GM12865 (cell line): ENCODE data around the gene UBE2J2.

ENCODE experiments used
- DNase-seq: peaks from one replicate; pipeline ENCODE4 v3.0.0; 2010; ENCODE audit warnings: low read depth
- H3K4me3 ChIP-seq: 2 replicates; pipeline ENCODE4 v1.5.1; 2011; ENCODE audit warnings: mild to moderate bottlenecking, low read depth, low read length, control low read depth
- CTCF ChIP-seq: IDR thresholded peaks from 2 replicates; pipeline ENCODE4 v1.5.1; 2011; ENCODE audit warnings: low read length, control low read depth, low read depth, inconsistent platforms; ENCODE audit not compliant: insufficient read depth; ENCODE audit errors: missing control alignments

The UBE2J2 gene

GRCh38 chr1:1246577-1247340 lies 26.9 kb downstream of the UBE2J2 start, which contains the start of gene C1QTNF12:
Gene C1QTNF12, minus strand, starts transcription at chr1:1246722. Its CDS starts 32 bp downstream, at chr1:1246690.
- TF ChIP-seq CTCF: no peak
- DNase-seq: no peak
- no peak within 1 kb of the TSS for H3K4me3 ChIP-seq

GRCh38 chr1:1245817-1246576 lies 27.7 kb downstream of the UBE2J2 start:
- H3K4me3 ChIP-seq: no peak overlapping the region
- no peak for DNase-seq

GRCh38 chr1:1245178-1245816 lies 28.4 kb downstream of the UBE2J2 start:
- no peak for DNase-seq
- H3K4me3 ChIP-seq: no peak overlapping the region
- no peak for TF ChIP-seq CTCF

More at GRCh38 chr1:1245817-1246576, 27.7 kb downstream of the UBE2J2 start:
- no peak for TF ChIP-seq CTCF

- DNase-seq: no peak
- TF ChIP-seq CTCF: no peak
- no peak overlapping the region for H3K4me3 ChIP-seq
These were observed 29.4 kb downstream of the UBE2J2 start for GRCh38 chr1:1244192-1244811.

GRCh38 chr1:1243807-1244191 lies 29.9 kb downstream of the UBE2J2 start:
- DNase-seq: no peak
- H3K4me3 ChIP-seq: no peak overlapping the region
- no peak for TF ChIP-seq CTCF

- H3K4me3 ChIP-seq: no peak overlapping the region
- no peak for TF ChIP-seq CTCF
- DNase-seq: no peak
These were observed 30.4 kb downstream of the UBE2J2 start for GRCh38 chr1:1243266-1243660.
